Lung microvascular endothelial cell (primary cell): ENCODE results near the gene MIEF1. TPM values are rescaled to one million over a fixed set of nuclear protein-coding genes. Genes with fewer than 3 reads are reported as not detected.

ENCODE experiments used
- DNase-seq, 2 donors: peaks; one replicate each; pipeline versions ENCODE4 v3.0.0 to v3.0.0-alpha.2; 2010; ENCODE audit warnings: low read depth in 2 of 2
- total RNA-seq: library from RNA; depleted of rRNA; stranded (reverse); fragments of >200 nt; gene quantifications from 2 replicates; pipeline ENCODE4 v1.2.1, GENCODE V29; 2014

MIEF1 gene
- total RNA-seq, 1 donor from 2014 or later, result 10.5 TPM

DNA sequence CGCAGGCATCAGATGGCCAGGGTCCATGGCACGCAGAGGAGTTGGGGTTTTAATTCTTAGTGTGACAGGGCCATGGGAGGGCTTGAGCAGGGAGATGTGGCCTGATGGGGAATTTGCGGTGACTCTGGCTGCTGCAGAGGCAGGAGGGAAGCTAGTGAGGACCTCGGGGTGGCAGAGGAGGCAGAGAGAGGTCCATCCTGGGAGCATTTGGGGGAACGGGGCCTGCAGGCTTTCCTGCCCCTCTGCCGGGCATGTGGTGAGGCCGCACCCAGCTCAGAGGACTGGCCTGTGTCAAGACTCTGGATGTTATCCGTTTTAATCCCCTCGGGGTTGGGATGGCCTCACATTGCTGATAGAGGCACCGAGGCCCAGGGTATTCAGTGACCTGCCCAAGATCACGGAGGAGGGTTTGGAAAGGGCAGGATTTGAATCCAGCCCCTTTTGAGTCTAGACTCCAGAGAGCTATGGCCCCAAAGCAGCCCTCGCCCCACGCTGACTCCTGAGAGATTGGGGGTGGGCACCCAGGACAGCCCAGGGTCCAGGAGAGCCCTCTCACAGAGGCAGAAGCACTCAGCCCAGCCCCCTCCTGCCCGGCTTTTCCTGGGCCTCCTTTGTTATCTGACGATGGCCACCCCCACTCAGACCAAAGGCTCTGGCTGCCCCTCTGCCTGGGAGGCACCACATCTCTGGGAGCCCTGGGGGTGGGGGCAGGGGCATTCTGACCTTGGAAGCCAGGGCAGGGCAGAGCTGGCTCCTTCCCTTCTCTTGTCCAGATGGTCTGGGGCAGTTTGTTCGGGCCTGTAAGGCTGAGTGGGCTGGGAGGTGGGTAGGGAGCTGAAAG is 31.4 kb upstream of the MIEF1 start:
- no peak for DNase-seq

DNA sequence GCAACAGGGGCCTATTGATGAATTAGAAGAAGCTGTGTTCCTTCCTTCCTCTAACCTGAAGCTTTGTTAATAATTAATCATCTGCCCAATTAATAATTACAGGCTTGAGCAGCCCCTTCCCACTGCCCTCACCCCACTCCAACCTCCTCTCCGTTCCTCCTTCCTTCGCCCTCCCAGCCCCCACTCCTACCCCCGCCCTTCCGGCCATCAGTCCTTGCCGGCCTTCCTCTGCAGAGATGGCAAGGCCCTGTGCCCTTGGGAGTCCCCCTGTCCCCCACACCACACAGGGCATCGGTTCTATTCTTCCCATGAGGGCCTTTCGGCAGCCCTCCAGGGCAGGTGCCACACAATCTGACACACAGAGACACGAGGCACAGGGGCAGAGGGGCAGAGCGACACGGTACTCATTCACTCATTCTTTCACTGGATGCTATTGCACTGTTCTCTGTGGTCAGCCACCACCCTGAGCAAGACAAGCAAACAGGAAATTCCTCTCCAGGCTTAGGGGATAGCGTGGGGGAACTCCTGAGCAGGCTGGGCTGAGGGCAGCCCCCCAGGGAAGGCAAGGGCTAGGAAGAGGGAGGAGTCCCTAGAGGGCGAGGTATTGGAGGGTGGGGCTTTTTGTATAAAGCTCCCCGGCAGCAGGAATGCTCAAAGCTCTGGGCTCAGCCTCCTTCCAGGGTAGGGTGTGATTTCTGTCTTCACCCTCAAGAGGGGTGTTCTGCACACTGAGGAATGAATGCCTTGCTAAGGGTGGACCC is 30.5 kb upstream of the MIEF1 start:
- peak in 1 of 2 donors; percentile 21 for DNase-seq

DNA sequence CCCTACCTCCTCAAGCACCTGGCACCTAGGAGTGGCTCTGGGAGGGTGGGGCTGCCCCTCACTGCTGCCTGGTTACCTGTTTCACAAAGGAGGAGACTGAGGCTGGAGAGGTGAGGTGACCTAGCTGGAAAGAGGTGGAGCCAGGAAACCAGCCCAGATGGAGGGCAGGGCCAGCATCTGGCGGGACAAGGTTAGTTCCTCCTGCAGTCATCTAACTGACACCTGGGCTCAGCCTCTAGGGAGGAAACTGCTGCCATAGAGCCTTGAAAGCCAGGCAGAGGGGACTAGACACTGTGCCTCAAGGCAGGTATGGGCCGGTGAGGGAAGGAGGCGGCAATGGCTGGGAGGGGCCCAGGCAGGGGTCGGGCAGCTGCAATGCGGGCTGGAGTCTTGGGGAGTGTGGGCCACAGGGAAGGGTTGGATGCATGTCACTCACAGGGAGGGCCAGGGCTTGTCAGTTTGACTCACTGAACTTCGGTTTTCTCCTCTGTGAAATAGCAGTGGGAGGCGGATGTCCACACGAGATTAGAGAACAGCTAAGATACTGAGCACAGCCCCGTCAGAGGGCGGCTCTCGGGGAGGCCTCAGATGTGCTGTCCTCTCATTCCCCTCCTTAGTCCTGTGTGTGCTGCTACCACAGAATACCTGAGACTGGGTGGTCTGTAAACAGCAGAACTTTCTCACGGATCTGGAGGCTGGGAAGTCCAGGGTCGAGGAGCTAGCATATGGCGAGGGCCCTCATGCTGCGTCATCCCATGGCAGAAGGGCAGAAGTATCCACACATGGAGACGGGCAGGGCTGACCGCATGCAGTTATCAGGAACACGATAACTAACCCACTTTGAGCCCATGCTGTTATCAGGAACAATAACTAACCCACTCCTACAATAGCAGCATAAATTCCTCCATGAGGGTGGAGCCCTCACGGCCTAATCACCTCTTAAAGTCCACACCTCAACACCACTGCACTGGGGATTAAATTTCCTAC is 29.2 kb upstream of the MIEF1 start:
- no peak for DNase-seq

DNA sequence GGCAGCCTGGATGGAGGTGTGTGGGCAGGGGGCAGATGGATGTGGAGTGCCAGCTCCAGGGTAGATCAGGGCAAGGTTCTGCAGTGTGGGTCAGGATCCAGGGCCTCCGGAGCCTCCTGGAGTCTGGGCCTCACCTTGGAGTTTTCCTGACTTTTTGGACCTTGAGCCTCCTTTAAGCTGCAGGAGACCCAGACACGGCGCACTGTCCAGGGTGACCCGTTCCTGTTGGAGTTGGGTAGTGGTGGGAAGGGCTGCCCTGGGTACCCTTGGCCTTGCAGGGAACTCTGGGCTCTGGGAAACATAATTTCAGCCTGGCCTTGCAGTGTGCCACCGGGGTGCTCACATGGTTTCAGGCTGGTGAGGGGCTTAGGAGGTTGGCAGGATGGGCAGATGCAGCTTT is 28.2 kb upstream of the MIEF1 start:
- no peak for DNase-seq

DNA sequence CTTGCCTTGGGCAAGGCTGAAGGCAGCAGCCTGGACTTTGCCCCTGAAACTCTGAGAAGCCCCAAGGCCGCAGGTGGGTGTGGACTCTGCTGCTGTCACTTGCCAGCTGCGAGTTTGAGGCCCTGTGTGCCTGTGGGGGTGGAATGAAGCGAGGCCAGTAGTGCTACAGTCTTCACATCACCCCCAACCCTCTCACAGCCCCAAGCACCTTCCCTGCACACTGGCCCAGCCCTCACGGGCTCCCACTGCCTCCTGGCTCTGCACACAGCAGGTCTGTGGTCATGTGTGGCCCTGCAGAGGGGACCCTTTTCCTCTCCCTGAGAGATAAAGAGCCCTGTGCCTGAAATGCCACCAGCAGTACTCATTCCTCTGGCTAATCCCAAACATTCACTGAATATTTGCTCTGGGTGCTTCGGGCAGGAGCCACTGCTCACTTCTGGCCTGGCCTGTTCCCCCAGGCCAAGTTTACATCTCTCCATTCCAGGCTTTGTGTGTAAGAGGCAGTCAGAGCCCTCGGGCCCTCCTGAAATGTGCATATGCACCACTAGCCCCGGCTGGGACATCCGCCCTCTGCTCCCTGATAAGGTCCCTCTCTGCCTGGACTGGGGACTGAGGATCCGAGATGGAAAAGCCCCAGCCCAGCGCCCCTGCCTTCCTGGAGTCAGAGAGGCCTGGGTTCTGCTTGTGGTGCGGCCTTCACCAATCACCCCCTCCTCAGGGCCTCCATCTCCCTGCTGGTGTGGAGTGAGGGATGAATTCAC is 27.6 kb upstream of the MIEF1 start:
- no peak for DNase-seq

DNA sequence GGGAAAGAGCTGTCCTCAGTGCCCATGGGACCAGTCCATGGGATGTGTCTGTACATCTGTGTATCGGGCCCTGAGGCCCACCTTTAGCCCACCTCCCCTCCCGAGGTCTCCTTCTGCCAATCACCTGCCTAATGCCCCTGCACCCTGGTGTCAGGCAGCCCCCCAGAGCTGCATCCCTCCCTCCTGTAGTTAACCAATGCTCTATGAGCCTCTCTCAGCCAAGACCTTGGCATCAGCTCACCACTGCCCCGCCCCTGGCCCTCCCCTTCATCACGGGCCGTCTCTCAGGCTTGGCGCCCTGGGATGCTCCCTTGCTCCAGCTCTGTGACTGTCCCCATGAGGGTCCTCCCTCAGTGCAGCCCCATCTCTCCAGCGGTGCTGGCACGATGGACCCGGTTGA is 26.8 kb upstream of the MIEF1 start:
- no peak for DNase-seq

DNA sequence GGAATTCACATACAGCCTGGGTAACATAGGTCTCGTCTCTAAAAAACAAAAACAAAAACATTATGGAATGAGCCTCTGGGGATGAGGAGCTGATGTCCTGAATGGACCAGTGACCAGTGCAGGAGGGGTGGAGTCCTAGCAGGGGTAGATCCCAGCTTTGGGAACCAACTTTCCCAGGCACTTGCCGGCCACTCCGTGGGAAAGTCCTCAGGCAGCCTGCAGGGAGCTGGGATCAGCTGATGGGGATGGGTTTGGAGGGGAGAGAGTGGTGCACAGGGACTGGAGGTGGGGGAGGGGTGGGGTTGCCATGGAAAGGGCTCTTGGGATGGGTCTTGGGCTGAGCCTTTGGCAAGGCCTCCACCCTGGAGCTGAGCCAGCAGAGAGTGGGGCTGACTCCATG is 26.2 kb upstream of the MIEF1 start:
- no peak for DNase-seq

DNA sequence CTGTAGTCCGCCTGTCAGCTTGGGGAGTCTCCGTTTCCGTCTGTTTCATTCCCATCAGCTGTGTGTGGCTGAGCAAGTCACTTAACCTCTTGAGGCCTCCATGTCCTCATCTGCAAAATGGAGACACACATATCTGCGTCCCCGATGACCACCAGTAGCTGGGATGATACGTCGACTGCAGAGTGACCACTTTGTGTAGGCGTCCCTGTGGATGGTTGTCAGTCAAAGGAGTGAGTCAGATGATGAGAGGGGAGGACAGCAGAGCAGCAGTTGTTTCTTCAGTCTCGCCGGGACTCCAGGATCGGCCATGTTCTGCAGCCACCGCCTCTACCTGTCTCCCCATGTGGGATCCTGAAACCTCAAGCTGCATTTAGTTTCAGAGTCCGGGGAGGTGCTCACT is 25.4 kb upstream of the MIEF1 start:
- no peak for DNase-seq

DNA sequence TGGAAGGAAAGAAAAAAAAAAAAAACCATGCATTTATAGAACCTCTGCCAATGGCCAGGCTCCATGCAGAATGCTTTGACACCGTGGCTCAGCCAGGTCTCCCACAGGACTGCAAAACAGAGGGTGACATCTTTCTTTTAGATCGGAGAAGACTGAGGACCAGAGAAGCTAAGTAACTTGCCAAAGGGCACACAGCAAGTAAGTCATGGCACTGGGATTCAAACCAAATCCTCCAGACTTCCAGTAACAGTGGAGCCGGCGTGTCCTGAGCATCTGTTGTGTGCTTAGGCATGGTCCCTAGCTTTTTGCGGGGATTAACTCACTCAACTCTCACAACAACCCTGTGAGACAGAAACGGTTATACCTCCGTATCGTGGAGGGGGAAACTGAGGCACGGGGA is 24.5 kb upstream of the MIEF1 start:
- DNase-seq, result no peak

DNA sequence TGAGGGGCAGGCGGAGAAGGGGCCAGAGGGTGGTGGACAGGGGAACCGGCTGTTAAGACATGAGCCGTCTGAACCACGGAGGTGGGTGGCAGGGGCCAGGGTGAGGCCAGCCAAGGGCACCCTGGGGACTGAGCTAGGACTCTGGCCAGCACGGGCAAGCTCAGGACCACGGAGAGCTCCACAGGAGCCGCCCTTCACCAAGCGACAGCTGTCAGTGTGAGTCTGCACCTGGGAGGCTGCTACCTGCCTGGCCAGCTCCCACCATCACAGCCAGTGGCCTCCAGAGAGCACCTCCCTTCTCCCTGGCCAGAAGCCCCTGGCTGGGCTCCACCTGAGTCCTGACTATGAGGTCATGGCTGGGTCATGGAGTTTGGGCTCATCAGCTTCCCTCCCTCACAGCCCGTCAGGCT is 23.6 kb upstream of the MIEF1 start:
- DNase-seq, result peak; percentile 36 to 45

DNA sequence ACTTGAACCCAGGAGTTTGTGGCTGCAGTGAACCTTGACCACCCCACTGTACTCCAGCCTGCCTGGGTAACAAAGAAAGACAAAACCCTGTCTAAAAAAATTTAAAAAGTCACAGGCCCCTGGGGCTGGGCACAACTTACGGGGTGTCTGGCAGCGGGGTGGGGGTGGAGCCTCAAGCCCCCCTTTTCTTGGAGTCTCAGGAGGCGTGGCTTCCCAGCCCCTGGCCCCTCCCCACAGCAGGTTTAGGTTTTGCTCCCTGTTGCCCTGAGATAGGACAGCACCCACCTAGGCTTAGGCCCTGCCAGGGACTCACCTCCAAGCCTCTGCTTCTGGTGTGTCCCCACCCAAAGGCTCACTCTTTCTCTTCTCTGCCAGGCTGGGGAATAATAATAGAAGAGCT is 22.8 kb upstream of the MIEF1 start:
- no peak for DNase-seq

DNA sequence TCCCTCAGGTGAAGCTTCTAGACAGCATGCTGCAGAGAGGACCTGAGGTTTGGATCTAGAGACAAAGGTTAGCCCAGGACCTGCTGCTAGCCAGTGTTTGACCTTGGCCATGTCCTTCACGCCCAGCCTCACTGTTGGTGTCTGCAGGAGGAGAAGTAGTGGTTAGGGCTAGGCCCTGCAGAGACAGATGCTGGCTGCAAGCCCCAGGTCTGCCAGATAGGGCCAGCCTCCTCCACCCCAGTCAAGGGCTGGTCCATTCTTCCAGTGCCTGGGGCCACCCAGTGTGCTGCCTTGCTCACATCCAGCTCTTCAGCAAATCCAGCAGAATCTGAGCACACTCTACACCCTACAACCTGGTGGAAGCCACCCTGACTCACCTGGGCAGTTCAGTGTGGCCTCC is 21.5 kb upstream of the MIEF1 start:
- no peak for DNase-seq

DNA sequence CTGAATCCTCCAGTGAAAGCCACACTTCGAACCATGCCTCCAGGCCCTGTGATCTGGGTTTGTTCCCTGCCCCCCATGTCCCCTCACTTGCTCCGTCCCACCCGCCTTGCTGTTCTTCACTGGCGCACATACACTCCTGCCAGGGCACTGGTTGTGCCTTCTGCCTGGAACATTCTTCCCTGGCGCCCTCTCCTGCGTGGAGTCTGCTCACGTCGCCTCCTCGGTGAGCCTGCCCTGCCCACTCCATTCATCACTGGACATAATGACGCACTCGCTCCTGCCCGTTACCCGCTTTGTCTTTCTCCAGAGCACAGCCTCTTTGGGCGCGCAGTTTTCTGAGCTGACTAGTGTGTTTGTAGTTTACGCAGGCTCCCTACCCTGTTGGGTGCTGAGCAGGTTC is 21.0 kb upstream of the MIEF1 start:
- DNase-seq, result no peak

DNA sequence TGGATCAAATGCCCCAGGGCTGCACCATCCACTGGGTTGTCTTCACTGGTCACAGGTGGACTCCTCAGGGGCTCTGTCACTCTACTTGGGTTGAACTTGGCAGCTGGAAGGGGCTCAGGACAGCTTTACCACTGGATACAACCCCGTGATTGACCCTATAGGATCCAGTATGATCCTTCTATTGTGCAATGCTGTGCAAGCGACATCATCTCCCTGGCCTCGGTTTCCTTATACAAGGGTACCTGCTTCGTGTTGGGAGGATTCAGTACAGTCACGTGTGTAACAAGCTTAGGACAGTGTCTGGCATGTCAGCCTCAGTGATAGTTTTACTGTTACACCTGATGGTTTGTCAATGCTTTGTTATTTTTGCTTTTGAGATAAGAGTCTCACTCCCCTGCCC is 20.5 kb upstream of the MIEF1 start:
- no peak for DNase-seq

DNA sequence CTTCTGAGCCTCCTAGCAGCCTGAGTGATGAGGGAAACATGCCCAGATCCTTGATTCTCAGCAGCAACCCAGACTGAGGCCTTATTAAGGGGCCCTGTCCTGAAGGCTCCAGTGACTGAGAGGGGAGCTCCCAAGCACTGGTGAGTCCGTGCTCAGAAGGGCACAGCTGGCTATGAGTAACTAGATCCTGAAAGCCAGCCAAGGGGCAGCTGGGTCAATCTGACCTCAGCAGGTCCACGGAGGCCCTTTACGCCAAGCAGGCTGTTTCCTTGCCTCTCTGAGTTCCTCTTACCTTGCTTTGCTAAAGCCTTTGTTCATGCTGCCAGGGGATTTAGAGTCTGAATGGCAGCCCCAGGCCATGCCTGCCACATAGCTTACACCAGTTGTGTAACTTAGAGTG is 19.3 kb upstream of the MIEF1 start:
- DNase-seq, result peak in 1 of 2 donors; percentile 45

DNA sequence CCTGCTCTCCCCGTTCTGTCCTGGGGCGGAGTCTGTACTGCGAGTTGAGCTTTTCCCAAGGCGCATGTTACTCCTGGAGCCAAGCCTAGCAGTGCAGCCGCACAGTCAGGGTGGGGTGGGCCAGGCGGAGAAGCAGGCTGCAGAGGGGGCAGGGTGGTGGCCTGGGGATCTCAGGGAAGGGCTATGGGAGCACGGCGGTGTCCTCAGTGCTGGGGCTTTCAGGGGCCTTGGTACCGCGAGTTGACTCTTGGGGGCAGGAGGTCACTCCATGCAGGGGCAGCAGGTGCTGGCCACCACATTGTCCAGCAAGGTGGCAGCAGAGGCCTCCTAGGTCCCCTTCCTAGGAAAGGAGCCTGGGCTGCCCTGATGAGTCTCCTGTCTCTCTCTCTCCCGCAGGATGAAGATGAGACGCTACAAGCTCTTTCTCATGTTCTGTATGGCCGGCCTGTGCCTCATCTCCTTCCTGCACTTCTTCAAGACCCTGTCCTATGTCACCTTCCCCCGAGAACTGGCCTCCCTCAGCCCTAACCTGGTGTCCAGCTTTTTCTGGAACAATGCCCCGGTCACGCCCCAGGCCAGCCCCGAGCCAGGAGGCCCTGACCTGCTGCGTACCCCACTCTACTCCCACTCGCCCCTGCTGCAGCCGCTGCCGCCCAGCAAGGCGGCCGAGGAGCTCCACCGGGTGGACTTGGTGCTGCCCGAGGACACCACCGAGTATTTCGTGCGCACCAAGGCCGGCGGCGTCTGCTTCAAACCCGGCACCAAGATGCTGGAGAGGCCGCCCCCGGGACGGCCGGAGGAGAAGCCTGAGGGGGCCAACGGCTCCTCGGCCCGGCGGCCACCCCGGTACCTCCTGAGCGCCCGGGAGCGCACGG is 14.9 kb upstream of the MIEF1 start:
- no peak for DNase-seq

DNA sequence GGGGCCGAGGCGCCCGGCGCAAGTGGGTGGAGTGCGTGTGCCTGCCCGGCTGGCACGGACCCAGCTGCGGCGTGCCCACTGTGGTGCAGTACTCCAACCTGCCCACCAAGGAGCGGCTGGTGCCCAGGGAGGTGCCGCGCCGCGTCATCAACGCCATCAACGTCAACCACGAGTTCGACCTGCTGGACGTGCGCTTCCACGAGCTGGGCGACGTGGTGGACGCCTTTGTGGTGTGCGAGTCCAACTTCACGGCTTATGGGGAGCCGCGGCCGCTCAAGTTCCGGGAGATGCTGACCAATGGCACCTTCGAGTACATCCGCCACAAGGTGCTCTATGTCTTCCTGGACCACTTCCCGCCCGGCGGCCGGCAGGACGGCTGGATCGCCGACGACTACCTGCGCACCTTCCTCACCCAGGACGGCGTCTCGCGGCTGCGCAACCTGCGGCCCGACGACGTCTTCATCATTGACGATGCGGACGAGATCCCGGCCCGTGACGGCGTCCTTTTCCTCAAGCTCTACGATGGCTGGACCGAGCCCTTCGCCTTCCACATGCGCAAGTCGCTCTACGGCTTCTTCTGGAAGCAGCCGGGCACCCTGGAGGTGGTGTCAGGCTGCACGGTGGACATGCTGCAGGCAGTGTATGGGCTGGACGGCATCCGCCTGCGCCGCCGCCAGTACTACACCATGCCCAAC is 14.1 kb upstream of the MIEF1 start:
- DNase-seq, result no peak

DNA sequence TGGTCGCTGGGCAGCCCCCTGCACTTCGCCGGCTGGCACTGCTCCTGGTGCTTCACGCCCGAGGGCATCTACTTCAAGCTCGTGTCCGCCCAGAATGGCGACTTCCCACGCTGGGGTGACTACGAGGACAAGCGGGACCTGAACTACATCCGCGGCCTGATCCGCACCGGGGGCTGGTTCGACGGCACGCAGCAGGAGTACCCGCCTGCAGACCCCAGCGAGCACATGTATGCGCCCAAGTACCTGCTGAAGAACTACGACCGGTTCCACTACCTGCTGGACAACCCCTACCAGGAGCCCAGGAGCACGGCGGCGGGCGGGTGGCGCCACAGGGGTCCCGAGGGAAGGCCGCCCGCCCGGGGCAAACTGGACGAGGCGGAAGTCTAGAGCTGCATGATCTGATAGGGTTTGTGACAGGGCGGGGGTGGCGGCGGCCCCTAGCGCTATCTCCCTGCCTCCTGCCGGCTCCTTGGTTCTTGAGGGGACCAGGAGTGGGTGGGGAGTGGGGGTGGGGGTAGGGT is 13.5 kb upstream of the MIEF1 start:
- no peak for DNase-seq
